Heart left ventricle (tissue), 13 donors: ENCODE data around the gene EVC.

Source experiments
- POLR2A ChIP-seq, 2 donors: fragments of 450-650 bp; IDR thresholded peaks; one replicate each; pipeline ENCODE4 v1.6.1; 2017; ENCODE audit warnings: antibody characterized with exemption in 2 of 2, mild to moderate bottlenecking in 2 of 2, moderate library complexity in 2 of 2
- TF ChIP-seq, protein P1 (sequence below), 12 donors: fragments of 200-600 bp; sonication (generic) in 4 of 12; IDR thresholded peaks; one replicate each; pipeline versions ENCODE4 v1.5.0 to v1.8.0; 2018 to 2022; ENCODE audit warnings: antibody characterized with exemption in 12 of 12, mild to moderate bottlenecking in 5 of 12
- donor health status: ischemic (EF 13 %, LVEDD 7.1; RV severe dilation, severe dysfunction).
- donor health status: DM: no; HTN: yes; CAD: no.
- donor health status: DM: no; HTN: no; CAD: no.
- donor health status: ischemic (EF 25% LVEDD 6.9; RV normal size, moderate dysfunction).
- donor health status: ischemic (EF 25% LVEDD 5.7; RV mildly dilated, moderate dysfunction).
- donor health status: ischemic (EF 35%, LVEDD 5.7; RV mildly dilated, moderate dysfunction).
- donor health status: nonischemic (EF 11% LVEDD 7.7; RV severe dilation, severe dysfunction).
- donor health status: DM: yes; HTN: yes; CAD: no.
- donor health status: PGD.
- donor health status: ischemic (EF 29% LVEDD 5.4; RV normal size, mild dysfunction).
- donor health status: nonischemic (EF 23%, LVEDD 6.1; RV moderate dilation, normal function).

DNA sequence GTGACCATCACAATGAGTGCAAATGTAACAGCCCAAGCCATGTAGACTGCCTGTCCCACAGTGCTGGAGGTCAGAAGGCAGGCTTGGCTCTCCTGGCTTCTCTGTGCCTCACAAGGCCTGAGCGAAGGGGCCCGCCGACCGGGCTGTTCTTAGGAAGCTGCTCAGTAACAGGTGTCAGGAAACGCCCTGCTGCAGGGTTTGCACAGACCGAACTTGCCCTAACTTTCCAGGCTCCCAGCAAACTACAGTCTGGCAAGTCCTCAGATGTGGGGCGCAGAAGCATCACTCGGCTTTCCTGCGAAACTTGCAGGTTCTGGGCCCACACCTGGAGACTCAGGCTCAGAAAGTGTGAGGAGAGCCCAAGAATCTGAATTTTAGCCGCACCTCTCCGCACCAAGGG lies 94.3 kb downstream of the EVC start:
- TF ChIP-seq, protein P1, sequence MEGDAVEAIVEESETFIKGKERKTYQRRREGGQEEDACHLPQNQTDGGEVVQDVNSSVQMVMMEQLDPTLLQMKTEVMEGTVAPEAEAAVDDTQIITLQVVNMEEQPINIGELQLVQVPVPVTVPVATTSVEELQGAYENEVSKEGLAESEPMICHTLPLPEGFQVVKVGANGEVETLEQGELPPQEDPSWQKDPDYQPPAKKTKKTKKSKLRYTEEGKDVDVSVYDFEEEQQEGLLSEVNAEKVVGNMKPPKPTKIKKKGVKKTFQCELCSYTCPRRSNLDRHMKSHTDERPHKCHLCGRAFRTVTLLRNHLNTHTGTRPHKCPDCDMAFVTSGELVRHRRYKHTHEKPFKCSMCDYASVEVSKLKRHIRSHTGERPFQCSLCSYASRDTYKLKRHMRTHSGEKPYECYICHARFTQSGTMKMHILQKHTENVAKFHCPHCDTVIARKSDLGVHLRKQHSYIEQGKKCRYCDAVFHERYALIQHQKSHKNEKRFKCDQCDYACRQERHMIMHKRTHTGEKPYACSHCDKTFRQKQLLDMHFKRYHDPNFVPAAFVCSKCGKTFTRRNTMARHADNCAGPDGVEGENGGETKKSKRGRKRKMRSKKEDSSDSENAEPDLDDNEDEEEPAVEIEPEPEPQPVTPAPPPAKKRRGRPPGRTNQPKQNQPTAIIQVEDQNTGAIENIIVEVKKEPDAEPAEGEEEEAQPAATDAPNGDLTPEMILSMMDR (IDR thresholded peaks at IDR 0.05): no peak
- TF ChIP-seq POLR2A (IDR thresholded peaks at IDR 0.05): no peak
